HCT116 (cell line): ENCODE results near the gene PTPDC1.

Experiments used
- ATF3 ChIP-seq: IDR thresholded peaks from 2 replicates; pipeline ENCODE4 v1.6.1; 2012
- CEBPB ChIP-seq: IDR thresholded peaks from 2 replicates; pipeline ENCODE4 v1.6.1; 2012; ENCODE audit warnings: low read depth
- EGR1 ChIP-seq: IDR thresholded peaks from 2 replicates; pipeline ENCODE4 v1.6.1; 2012; ENCODE audit warnings: low read depth
- EZH2 ChIP-seq: fragments of 200-600 bp; sonication (generic); IDR thresholded peaks from 2 replicates; pipeline ENCODE4 v1.6.1; 2017; ENCODE audit warnings: antibody characterized with exemption, mixed run types
- EZH2phosphoT487 ChIP-seq: fragments of 200-600 bp; IDR thresholded peaks from 2 replicates; pipeline ENCODE4 v1.6.1; 2018; ENCODE audit warnings: antibody characterized with exemption, borderline replicate concordance
- JUND ChIP-seq: IDR thresholded peaks from 2 replicates; pipeline ENCODE4 v1.6.1; 2012
- POLR2A ChIP-seq: IDR thresholded peaks from 2 replicates; pipeline ENCODE4 v1.7.0; 2011; ENCODE audit warnings: borderline replicate concordance; ENCODE audit not compliant: insufficient read depth, insufficient read length; ENCODE audit errors: extremely low read depth
- RAD21 ChIP-seq: IDR thresholded peaks from 2 replicates; pipeline ENCODE4 v1.6.1; 2012; ENCODE audit warnings: low read depth, mild to moderate bottlenecking
- SIN3A ChIP-seq: IDR thresholded peaks from 2 replicates; pipeline ENCODE4 v1.6.1; 2012; ENCODE audit warnings: low read depth
- SP1 ChIP-seq: IDR thresholded peaks from 2 replicates; pipeline ENCODE4 v1.6.1; 2012; ENCODE audit warnings: low read depth
- SRF ChIP-seq: IDR thresholded peaks from 2 replicates; pipeline ENCODE4 v1.6.1; 2012; ENCODE audit warnings: low read depth
- YY1 ChIP-seq: IDR thresholded peaks from 2 replicates; pipeline ENCODE4 v1.6.1; 2011; ENCODE audit warnings: low read length, low read depth, moderate library complexity, mild to moderate bottlenecking; ENCODE audit not compliant: insufficient replicate concordance; ENCODE audit errors: extremely low read depth
- ZFX ChIP-seq: fragments of 450-650 bp; IDR thresholded peaks from 2 replicates; pipeline ENCODE4 v1.6.1; 2017
- TF ChIP-seq, protein P1 (sequence below), 3 experiments: fragments of 200-600 bp in 1 of 3; sonication (generic) in 1 of 3; IDR thresholded peaks in 2 of 3; conservative IDR thresholded peaks in 1 of 3; 2 replicates each; pipeline ENCODE4 v1.5.1; 2012 to 2017; ENCODE audit warnings: low read depth in 2 of 3, low read length in 2 of 3, antibody characterized with exemption in 1 of 3, borderline replicate concordance in 1 of 3, control low read depth in 1 of 3, mild to moderate bottlenecking in 1 of 3, mixed read lengths in 1 of 3, mixed run types in 1 of 3, moderate library complexity in 1 of 3; ENCODE audit not compliant: insufficient read depth in 1 of 3

DNA sequence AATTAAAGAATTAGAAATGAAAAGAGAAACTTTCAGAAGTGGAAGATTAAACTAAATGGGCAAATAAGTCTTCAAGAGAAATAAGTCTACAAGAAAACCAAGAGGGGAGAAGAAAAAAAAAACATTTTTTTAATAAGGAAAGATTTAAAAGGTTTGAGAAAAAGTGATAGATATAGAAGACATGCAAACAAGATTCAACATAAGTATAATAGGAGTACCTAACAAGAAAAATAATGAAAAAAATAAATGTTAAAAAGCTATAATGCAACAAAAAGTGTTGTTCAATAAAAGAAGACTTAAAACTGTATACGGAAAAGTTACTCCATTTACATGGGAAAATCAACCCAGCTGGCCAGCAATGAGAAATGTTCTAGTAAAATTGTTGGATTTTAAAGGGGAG lies 42.6 kb downstream of the PTPDC1 start:
- TF ChIP-seq, protein P1, sequence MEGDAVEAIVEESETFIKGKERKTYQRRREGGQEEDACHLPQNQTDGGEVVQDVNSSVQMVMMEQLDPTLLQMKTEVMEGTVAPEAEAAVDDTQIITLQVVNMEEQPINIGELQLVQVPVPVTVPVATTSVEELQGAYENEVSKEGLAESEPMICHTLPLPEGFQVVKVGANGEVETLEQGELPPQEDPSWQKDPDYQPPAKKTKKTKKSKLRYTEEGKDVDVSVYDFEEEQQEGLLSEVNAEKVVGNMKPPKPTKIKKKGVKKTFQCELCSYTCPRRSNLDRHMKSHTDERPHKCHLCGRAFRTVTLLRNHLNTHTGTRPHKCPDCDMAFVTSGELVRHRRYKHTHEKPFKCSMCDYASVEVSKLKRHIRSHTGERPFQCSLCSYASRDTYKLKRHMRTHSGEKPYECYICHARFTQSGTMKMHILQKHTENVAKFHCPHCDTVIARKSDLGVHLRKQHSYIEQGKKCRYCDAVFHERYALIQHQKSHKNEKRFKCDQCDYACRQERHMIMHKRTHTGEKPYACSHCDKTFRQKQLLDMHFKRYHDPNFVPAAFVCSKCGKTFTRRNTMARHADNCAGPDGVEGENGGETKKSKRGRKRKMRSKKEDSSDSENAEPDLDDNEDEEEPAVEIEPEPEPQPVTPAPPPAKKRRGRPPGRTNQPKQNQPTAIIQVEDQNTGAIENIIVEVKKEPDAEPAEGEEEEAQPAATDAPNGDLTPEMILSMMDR (IDR thresholded peaks at IDR 0.05 in 2 of 3, conservative IDR thresholded peaks at IDR 0.05 in 1 of 3; ENCODE audit: borderline replicate concordance in 1 of 3, insufficient read depth in 1 of 3, low read depth in 2 of 3, low read length in 2 of 3) = no peak
- TF ChIP-seq EZH2 (no peak), SIN3A (no peak), JUND (no peak), POLR2A (no peak), CEBPB (no peak), EZH2phosphoT487 (no peak), RAD21 (no peak), SRF (no peak), SP1 (no peak), YY1 (no peak), EGR1 (no peak), ZFX (no peak), ATF3 (no peak)
